ENCODE data around the gene HBA2. TPM values are rescaled to one million over a fixed set of nuclear protein-coding genes. Genes with fewer than 3 reads are reported as not detected.

Gene HBA2
- total and polyA plus RNA-seq, 8 donors = 1.1 to 39.5 (median 4.3) TPM

- Histone ChIP-seq H3K4me1 (no peaks in the 10 kb centered on the region), H3K27ac (no peak overlapping the region), H3K4me3 (no peak overlapping the region), H3K9me3 (no peaks in the 10 kb centered on the region), H3K27me3 (no peaks in the 10 kb centered on the region), H3K36me3 (no peaks in the 10 kb centered on the region)
- no peak for DNase-seq
- intact Hi-C loops (cut with DNase I) = no loop called here
- no peak for ATAC-seq
- WGBS, 2 donors = 73 to 80% methylated on average over 6 of the region's 6 CpGs
- TF ChIP-seq CTCF (IDR thresholded peaks at IDR 0.05) = no peak
- no peak for FAIRE-seq
These were observed 29.6 kb upstream of the HBA2 start for GRCh38 chr16:143047-143446.

- no peak for ATAC-seq
- H3K27ac ChIP-seq = no peak overlapping the region
- TF ChIP-seq CTCF (IDR thresholded peaks at IDR 0.05) = no peak
- H3K4me3 ChIP-seq = no peak overlapping the region
- DNase-seq = no peak
- no peak for FAIRE-seq
- H3K27me3 ChIP-seq = no peaks in the 10 kb centered on the region
- no peaks in the 10 kb centered on the region for H3K4me1 ChIP-seq
- H3K9me3 ChIP-seq = no peaks in the 10 kb centered on the region
- no peaks in the 10 kb centered on the region for H3K36me3 ChIP-seq
- intact Hi-C loops (cut with DNase I) = no loop called here
- whole genome bisulfite sequencing, 2 donors = 39 to 47% methylated on average over 6 of the region's 6 CpGs
These were observed 29.2 kb upstream of the HBA2 start for GRCh38 chr16:143456-143855.

GRCh38 chr16:144797-145252 lies 27.9 kb upstream of the HBA2 start:
- FAIRE-seq = no peak
- no peak overlapping the region for H3K4me3 ChIP-seq
- no peaks in the 10 kb centered on the region for H3K27me3 ChIP-seq
- H3K27ac ChIP-seq = no peak overlapping the region
- no peaks in the 10 kb centered on the region for H3K9me3 ChIP-seq
- H3K36me3 ChIP-seq = no peaks in the 10 kb centered on the region
- intact Hi-C loops (cut with DNase I) = no loop called here
- DNase-seq = no peak
- no peak for ATAC-seq
- H3K4me1 ChIP-seq = no peaks in the 10 kb centered on the region
- 78 to 85% methylated on average over 14 of the region's 14 CpGs for WGBS, 2 donors
- TF ChIP-seq CTCF (IDR thresholded peaks at IDR 0.05) = no peak

- intact Hi-C loops (cut with DNase I) = no loop called here
- Histone ChIP-seq H3K36me3 (no peaks in the 10 kb centered on the region), H3K9me3 (no peaks in the 10 kb centered on the region), H3K4me1 (no peaks in the 10 kb centered on the region), H3K27me3 (no peaks in the 10 kb centered on the region), H3K27ac (no peak overlapping the region), H3K4me3 (no peak overlapping the region)
- FAIRE-seq = no peak
- WGBS, 2 donors = 78 to 84% methylated on average over 2 of the region's 2 CpGs
- no peak for TF ChIP-seq CTCF (IDR thresholded peaks at IDR 0.05)
- no peak for DNase-seq
- ATAC-seq = no peak
These were observed 26.0 kb upstream of the HBA2 start for GRCh38 chr16:146646-147045.

GRCh38 chr16:149024-149660 lies 23.5 kb upstream of the HBA2 start:
- intact Hi-C loops (cut with DNase I) = no loop called here
- FAIRE-seq (no peak), ATAC-seq (no peak), DNase-seq (no peak)
- Histone ChIP-seq H3K27ac (no peak overlapping the region), H3K9me3 (no peaks in the 10 kb centered on the region), H3K36me3 (no peaks in the 10 kb centered on the region), H3K4me1 (no peaks in the 10 kb centered on the region), H3K4me3 (no peak overlapping the region), H3K27me3 (no peaks in the 10 kb centered on the region)
- WGBS, 2 donors = 34 to 43% methylated on average over 9 of the region's 9 CpGs
- TF ChIP-seq CTCF (IDR thresholded peaks at IDR 0.05) = no peak

All from pancreas (tissue), 10 donors.